Activated gamma-delta T cell treated with Interleukin-2 at 50 U/mL for 16 hours (primary cell): Measurements from ENCODE around the gene RRP1B.
"Not testable (repeated sequence)": the region's sequence is repeated elsewhere in the genome, so short reads cannot be mapped to it uniquely, and the experiment has no call there.

ENCODE experiments used
- DNase-seq: peaks from one replicate; pipeline ENCODE4 v3.0.0-alpha.2; 2020

The RRP1B gene

DNA sequence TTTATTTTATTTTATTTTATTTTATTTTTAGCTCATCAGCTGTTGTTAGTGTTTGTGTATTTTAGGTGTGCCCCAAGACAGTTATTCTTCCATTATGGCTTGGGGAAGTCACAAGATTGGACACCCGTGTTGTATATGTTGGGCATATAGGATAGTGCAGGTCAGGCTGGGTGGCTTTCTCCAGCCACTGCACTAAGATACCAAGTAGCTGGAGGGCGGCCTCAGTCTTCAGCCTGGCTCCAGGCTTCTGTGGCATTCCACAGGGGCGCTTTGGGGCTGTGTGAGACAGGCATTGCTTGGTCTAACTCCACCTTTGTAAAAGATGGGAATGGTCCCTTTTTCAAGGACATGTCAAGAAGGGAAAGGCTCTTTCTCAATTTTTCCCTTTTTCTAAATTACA is 16.5 kb downstream of the RRP1B start:
- DNase-seq: no peak

DNA sequence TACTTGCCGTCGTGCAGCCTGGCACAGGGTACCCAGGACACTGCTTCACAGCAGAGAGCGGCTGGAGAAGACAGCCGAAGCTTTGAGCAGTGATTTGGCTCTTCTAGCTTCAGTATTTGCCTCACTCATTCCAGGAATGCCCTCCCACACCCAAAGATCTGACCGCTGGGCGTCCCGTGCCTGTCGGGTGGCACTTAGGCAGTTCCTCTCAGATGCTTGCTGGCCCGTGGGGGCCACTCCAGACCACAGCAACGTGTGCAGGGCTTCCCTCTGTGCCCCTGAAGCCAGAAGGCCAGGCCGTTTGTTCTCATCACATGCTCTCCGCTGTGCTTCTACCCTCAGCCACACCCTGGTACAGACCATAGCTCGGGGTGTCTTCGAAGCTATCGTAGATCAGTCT is 17.0 kb downstream of the RRP1B start:
- no peak for DNase-seq

DNA sequence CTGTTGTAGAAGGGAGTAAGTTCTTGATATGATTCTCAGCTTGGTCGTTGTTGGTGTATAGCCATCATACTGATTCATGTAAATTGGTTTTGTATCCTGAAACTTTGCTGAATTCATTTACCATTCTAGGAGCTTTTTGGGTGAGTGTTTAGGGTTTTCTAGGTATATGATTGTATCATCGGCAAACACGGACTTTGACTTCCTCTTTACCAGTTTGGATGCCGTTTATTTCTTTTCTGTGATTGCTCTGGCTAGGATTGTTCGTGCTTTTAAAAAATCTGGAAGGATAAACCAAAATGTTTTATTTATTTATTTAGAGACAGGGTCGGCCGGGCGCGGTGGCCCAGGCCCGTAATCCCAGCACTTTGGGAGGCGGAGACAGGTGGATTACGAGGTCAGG is 20.6 kb downstream of the RRP1B start:
- no peak for DNase-seq

DNA sequence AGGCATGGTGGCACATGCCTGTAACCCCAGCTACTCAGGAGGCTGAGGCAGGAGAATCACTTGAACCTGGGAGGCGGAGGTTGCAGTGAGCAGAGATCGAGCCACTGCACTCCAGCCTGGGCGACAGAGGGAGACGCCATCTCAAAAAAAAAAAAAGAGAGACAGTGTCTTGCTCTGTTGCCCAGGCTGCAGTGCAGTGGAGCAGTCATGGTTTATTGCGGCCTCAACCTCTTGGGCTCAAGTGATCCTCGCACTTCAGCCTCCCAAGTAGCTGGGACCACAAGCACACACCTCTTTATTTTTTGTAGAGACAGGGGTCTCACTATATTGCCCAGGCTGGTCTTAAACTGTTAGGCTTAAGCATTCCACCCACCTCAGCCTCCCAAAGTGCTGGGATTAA is 21.1 kb downstream of the RRP1B start:
- DNase-seq: not testable (repeated sequence)

DNA sequence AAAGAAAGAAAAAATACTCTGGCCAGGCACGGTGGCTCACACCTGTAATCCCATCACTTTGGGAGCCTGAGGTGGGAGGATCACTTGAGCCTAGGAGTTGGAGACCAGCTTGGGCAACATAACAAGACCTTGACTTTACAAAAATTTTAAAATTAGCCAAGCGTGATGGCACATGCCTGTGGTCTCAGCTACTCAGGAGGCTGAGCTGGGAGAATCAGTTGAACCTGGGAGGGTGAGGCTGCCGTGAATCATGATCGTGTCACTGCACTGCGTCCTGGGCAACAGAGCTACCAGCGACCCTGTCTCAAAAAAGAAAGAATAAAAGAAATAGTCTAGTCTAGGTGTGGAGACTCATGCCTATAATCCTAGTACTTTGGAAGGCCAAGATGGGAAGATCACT is 22.3 kb downstream of the RRP1B start:
- no peak for DNase-seq

DNA sequence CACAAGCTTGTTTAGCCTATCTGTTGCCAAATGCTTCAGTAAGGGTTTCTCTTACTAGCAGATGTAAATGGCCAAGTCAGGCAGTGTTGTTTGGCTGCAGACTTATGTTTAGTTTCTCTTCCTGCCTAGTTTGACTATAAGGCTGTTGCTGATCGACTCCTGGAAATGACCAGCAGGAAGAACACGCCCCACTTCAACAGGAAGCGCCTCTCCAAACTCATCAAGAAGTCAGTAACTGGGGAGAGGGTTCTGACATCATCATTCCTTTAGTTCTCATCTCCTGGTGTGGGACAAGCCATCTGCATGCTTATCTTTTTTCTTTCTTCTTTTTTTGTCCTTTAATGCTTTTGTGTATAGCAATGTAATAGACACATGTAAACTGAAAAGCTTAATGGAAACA is 25.1 kb downstream of the RRP1B start:
- no peak for DNase-seq

DNA sequence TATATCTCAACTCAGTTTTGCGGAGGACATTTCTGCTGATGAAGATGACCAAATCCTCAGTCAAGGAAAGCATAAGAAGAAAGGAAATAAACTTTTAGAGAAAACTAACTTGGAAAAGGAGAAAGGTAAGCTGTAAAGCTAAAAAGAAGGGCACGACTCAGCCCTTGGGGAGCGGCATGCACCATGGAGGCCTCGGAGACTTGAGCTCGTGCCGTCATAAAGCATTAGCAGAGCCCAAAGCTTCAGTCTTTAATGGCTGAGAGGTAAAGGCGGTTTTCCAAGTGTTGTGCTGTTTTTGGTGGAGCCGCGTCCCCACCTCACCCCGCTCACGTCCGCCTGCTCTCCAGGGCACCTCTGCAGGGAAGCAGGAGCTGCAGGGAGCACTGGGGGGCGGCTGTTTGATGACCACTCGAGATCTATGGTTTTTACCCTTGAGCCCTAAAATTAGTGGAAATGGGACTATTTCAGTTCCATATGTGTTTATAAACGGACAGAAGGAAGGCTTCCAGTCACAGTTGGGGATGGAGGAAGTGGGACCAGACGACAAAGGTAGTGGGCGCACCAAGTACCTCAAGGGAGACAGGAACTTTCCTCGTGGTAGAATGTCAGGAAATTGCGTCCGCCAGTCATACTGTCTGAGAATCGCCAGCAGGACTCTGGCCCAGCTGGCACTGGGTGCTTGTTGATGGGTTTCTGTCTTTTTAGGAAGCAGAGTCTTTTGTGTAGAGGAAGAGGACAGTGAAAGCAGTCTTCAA is 27.6 kb downstream of the RRP1B start:
- no peak for DNase-seq

DNA sequence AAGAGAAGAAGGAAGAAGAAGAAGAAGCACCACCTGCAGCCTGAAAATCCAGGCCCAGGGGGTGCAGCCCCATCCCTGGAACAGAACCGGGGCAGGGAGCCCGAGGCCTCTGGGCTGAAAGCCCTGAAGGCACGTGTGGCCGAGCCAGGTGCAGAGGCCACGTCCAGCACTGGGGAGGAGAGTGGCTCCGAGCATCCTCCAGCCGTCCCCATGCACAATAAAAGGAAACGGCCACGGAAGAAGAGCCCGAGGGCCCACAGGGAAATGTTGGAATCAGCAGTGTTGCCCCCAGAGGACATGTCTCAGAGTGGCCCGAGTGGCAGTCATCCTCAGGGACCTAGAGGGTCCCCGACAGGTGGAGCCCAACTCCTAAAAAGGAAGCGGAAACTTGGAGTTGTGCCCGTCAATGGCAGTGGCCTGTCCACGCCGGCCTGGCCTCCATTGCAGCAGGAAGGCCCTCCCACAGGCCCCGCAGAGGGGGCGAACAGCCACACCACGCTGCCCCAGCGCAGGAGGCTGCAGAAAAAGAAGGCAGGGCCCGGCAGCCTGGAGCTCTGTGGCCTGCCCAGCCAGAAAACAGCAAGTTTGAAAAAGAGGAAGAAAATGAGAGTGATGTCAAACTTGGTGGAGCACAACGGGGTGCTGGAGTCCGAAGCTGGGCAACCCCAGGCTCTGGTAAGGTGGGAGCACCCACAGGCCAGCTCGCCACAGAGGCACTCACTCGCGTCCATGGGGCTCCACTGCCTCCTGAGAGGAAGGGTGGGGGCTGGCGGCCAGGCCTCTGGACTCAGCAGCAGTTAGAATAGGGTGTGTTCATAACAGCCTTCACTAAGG is 28.4 kb downstream of the RRP1B start:
- no peak for DNase-seq

DNA sequence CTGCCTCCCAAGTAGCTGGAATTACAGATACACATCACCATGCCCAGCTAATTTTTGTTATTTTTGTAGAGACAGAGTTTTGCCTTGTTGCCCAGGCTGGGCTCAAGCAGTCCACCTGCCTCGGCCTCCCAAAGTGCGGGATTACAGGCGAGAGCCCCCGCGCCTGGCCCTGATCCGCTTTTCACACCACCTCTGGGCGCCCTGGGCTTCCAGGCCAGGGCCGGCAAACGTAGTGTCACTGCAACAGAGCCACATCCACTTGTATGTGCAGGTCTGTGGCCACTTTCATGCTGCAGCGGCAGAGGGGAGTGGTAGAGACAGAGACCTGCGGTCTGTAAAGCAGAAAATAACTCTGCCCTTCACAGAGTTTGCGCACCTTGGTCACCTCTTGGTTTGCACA is 29.5 kb downstream of the RRP1B start:
- DNase-seq: no peak

DNA sequence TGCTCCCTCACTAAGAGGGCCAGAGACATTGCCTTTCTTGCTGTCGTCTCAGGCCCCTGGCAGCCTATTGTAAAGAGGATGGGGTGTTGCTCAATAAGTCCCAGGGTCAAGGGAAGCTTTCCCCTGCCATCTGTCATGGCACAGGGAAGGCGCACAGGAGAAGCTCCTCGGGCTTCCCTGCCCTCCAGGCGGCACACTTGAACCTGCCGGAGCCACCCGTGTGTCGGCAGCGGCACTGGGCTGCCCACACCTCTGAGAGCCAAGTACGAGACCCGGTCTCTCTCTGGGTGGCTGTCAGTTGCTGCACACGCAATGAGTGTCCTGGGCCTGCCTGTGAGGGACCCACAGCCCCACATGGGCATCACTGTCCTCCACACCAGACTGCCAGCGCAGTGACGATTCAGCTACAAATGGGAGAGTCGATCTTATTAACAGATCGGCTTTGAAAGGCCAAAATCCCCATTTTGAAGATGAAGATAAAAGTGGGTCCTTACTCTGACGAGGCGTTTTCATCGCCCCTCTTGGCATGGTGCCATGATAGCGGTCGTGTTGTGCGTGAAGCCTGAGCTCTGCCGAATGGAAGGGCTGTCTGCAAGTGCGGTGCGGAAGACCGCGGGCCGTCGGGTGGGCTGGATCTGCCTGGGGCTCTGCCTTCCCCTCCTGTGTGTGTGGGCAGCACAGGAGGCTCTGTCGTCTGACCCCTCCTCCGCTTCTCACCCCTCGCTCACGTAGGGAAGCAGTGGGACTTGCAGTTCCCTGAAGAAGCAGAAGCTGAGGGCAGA is 30.4 kb downstream of the RRP1B start:
- DNase-seq: no peak

DNA sequence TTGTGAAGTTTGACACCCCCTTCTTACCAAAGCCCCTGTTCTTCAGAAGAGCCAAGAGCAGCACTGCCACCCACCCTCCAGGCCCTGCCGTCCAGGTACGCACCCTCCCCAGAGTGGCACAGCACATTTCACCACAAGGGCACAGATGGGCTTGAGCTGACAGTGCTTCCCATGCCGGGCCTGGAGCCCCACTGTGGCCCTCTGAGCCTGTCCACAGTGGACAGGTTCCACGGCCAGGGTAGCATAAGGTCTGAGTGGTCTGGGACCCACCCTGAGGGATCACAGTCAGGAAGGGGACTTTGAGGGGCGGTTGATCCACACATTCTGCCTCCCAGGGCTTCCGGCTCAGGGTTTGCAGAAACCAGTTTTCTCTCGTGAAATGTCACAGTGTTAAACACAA is 31.0 kb downstream of the RRP1B start:
- no peak for DNase-seq

DNA sequence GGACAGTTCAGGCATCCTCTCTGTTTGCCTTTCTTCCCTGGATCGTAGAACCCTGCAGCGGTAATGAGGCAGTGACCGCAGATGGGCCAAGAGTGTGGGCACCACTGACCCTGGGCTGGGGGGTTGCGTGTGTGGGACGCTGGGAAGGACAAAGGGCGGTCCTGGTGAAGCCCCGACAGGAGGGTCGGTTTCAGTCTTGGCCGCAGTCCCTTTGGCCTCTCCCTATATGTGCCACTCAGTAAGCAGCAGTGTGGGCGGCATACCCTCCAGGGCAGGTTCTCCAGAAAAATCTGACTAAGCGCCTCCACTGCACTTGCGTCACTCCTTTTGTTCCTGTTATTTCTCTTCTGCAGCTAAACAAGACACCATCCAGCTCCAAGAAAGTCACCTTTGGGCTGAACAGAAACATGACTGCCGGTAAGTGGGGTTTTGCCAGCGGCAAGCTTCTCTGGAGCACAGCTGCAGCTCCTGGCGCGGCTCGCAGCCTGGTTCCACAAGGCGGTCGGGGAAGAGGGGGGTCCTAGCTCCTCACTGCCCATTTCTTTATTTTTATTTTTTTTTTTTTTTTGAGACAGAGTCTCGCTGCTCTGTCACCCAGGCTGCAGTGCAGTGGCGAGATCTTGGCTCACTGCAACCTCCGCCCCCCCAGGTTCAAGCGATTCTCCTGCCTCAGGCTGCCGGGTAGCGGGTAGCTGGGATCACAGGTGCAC is 31.9 kb downstream of the RRP1B start:
- no peak for DNase-seq

DNA sequence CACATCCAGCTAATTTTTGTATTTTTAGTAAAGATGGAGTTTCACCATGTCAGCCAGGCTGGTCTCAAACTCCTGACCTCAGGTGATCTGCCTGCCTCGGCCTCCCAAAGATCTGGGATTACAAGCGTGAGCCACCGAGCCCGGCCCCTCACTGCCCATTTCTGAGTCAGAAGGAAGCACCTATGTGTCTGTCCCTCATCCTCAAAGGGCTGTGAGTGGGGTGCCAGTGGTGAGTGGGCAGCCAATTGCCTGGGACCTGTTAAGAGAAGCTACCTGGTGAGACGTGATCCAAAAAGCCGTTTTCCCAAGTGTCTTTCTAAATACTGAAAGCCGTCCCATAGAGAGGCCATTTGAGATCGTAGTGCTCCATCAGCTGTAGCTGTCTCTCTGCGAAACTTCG is 32.4 kb downstream of the RRP1B start:
- DNase-seq: no peak

DNA sequence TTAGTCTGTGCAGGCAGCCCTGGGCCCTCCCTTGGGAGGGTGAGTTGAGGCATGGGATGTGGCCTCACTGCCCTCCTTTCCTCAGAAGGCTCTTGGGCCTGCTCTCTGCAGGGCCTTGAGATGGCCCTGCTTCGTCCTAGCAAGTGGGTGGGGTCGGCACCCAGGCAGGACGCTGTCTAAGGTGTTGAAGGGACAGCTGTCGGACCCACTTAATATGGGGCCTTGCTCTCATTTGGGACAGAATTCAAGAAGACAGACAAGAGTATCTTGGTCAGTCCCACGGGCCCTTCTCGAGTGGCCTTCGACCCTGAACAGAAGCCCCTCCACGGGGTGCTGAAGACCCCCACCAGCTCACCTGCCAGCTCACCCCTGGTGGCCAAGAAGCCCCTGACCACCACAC is 33.6 kb downstream of the RRP1B start:
- no peak for DNase-seq

DNA sequence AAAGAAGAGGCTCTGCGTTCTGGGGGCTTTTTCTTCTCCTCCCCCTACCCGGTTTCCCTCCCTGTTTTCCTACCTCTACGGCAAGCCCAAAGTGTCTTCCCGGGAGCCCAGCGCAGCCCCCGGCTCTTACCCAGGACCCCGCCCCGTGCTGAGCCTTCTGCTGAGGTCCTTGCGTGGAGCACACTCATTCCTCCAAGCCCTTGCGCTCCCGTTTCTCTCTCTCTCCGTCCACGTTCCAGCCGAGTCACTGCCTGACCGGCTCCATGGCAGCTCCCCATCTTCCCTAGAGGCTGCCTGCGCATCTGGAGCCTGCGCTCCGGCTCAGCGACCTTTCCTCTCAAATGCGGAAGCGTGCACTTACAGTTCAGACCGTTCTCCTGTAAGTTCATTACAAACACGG is 34.6 kb downstream of the RRP1B start:
- DNase-seq: no peak

DNA sequence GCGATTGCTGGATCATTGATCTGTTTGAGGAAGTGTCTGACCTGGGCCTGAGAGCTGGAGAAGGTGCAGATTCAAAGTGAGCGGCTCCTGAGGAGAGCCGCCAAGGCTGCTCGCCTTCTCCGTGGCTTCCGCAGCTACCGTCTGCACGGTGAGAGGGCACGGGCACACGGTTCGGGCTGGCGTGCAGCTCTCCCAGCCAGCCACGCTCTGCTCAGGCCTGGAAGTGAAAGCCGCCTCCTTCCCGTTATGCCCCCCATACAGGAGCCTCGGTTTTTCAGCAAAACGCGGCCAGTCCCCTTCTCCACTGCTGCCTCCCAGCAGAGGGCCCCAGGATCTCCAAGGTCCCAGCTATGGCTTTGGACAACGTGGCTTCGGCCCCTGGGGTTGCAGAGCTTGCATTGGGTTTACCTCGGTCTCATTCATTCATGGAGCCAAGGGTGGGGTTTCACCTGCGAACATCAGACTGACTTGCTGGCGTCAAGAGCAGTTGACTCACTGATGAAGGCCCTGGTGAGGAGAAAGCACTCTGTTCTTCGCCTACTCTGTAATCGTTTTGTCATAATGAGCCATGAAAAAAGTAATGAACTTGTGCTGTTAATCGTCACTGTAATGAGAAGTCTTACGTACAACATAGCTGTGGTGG is 35.2 kb downstream of the RRP1B start:
- DNase-seq: no peak

DNA sequence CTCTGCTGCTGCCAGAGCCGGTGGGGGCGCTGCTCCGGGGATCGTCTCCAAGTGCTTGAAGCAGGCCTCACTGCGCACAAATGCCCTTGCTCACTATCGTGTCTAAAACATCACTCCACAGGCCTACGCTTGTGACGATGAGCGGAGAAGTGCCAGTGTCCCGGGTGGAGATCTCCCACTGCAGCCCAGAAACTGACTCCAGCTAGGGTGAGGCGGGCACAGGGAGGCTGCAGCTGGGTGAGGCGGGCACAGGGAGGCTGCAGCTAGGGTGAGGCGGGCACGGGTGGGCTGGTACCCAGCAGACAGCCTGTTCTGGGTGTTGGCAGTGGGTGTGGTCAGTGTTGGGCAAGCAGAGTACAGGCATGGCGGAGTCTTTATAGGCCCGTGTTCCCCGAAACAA is 36.9 kb downstream of the RRP1B start:
- DNase-seq: no peak

DNA sequence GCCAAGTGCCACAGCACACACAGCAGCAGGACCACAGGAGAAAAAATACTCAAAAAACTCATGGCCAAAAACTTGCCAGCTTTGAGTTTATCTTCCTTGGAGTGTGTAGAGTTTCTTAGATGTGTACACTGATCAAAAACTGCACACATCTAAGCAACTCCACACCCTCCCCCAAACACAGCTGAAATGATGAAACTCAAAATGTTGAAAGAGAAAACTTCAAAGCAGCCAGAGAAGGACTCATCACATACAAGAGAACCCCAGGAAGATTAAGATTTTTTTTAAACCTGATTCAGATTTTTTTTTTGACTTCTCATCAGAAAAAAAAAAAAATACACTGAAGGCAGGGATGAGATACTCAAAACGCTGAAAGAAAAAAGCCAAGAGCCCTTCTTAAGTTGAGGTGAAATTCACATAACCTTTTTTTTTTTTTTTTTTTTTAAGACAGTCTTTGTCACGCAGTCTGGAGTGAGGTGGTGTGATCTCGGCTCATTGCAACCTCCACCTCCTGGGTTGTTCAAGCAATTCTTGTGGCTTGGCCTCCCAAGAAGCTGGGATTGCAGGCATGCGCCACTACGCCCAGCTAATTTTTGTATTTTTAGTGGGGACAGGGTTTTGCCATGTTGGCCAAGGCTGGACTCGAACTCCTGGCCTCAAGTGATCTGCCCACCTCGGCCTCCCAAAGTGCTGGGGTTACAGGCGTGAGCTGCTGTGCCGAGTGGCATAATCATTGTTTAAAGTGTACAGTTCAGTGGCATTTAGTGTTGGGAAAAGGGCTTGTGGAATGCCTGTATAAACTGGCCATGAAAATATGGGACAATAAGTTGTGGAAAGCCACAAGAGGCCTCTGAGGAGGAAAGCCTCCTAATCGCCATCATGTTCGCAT is 38.6 kb downstream of the RRP1B start:
- DNase-seq: no peak

DNA sequence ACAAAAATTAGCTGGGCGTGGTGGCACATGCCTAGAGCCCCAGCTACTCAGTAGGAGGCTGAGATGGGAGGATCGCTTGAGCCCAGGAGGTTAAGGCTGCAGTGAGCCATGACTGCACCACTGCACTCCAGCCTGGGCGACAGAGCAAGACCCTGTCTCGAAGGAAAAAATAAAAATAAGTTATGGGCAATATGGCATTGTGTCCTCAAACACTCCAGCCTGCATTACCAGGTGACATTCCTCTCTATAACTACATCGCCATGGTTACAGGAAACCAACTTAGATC is 40.1 kb downstream of the RRP1B start:
- not testable (repeated sequence) for DNase-seq

DNA sequence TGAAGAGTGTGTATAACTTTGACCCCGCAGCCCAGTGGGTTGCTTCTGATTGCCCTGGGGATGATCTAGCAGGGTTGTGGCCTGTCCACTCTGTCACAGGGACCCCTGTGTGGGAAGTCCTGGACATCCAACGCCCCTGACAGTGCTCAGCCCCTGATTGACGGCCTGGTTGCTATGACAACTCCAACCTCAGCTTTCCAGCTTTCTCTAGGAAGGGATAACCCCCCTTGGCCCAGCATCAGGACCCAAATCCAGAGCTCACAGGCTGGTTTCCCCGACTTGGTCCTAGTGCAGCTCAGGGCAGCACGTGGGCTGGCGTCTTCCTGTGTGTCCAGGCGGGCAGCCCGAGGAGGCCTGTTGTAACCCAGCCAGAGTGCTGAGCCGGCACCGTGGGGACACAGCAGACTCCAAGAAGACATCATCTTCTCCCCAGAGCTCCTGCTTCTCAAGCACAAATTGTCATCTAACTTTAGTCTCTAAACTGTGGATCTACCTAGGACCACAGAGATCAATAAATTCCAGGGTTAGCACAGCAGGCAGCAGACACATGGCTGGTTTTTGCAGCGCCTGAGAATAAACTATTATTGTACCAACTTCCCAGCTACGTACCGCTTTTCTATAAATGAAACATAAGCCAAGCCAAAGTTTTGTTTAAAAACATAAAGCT is 40.7 kb downstream of the RRP1B start:
- no peak for DNase-seq
